GM18858 (cell line): ENCODE results near the gene PRRC2A.

Experiments
- ATAC-seq: cut with Tn5 transposase; IDR thresholded peaks from one replicate; pipeline ENCODE4 v1.9.1; 2021; ENCODE audit not compliant: unreplicated experiment

Gene PRRC2A

GRCh38 chr6:31622684-31623091 is 2.2 kb downstream of the PRRC2A start:
- no peak for ATAC-seq

GRCh38 chr6:31624070-31624469 is 3.6 kb downstream of the PRRC2A start:
- no peak for ATAC-seq

- ATAC-seq, result no peak
Observed at GRCh38 chr6:31626952-31627351, 6.4 kb downstream of the PRRC2A start.

GRCh38 chr6:31627690-31628287 is 7.3 kb downstream of the PRRC2A start:
- no peak for ATAC-seq

- ATAC-seq, result no peak
Observed at GRCh38 chr6:31629014-31629413, 8.5 kb downstream of the PRRC2A start.

GRCh38 chr6:31630177-31630934 is 9.8 kb downstream of the PRRC2A start:
- no peak for ATAC-seq

- ATAC-seq, result no peak
Observed at GRCh38 chr6:31631209-31631608, 10.7 kb downstream of the PRRC2A start.

- ATAC-seq, result no peak
Observed at GRCh38 chr6:31631681-31632278, 11.3 kb downstream of the PRRC2A start.

GRCh38 chr6:31632279-31632946 is 11.9 kb downstream of the PRRC2A start:
- no peak for ATAC-seq

- no peak for ATAC-seq
Observed at GRCh38 chr6:31633447-31633846, 12.9 kb downstream of the PRRC2A start.

GRCh38 chr6:31634131-31634530 is 13.6 kb downstream of the PRRC2A start:
- ATAC-seq, result no peak

GRCh38 chr6:31634969-31635575 is 14.6 kb downstream of the PRRC2A start:
- no peak for ATAC-seq

GRCh38 chr6:31636698-31637596 is 16.4 kb downstream of the PRRC2A start:
- no peak for ATAC-seq

GRCh38 chr6:31639043-31639442 is 18.5 kb downstream of the PRRC2A start:
- no peak for ATAC-seq

GRCh38 chr6:31639449-31639861 is 18.9 kb downstream of the PRRC2A start:
- ATAC-seq, result no peak

- ATAC-seq, result no peak
Observed at GRCh38 chr6:31640612-31641011, 20.1 kb downstream of the PRRC2A start.

- ATAC-seq, result no peak
Observed at GRCh38 chr6:31641370-31641769, 20.9 kb downstream of the PRRC2A start.

- no peak for ATAC-seq
Observed at GRCh38 chr6:31642798-31643570, 22.5 kb downstream of the PRRC2A start.

GRCh38 chr6:31643818-31644454 is 23.4 kb downstream of the PRRC2A start:
- no peak for ATAC-seq
